Endothelial cell of umbilical vein (primary cell): ENCODE data around the gene SORL1.

Source experiments
- EZH2 ChIP-seq: IDR thresholded peaks from 2 replicates; pipeline ENCODE4 v1.6.1; 2012; ENCODE audit warnings: borderline replicate concordance, low read depth, mild to moderate bottlenecking, moderate library complexity, low read length, inconsistent platforms; ENCODE audit not compliant: severe bottlenecking
- TF ChIP-seq, protein P1 (sequence below), 2 donors: IDR thresholded peaks; 1 replicate in 1 of 2; 2 replicates in 1 of 2; pipeline ENCODE4 v1.5.1; 2011; ENCODE audit warnings: low read length in 2 of 2, mild to moderate bottlenecking in 2 of 2, moderate library complexity in 2 of 2, control low read depth in 1 of 2, inconsistent platforms in 1 of 2, low read depth in 1 of 2; ENCODE audit not compliant: insufficient read depth in 1 of 2; ENCODE audit errors: extremely low read depth in 1 of 2

DNA sequence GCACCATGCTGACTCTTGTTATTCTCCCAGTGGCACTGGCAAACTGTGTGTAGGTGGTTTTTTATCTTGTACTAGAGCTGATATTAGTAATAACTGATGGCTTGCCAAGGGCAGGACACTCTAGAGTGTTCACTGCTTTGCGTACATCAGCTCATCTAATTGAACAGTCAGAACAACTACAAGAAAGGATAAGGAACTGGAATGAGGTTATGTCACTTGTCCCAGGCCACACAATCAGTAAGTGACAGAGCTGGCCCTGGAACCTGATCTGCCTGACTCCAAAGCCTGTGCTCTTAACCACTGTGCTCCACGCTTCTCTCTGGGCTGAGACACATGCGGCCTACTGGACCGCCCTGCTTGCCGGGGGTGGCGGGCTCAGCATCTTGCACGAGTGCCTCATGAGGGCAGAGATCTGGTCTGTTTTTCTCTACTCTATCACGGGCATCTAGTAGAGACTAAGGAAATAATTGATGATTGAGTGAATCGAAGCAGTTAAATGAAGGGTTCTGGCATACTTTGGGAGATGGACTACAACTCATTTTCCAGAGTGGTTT is 156.5 kb downstream of the SORL1 start:
- TF ChIP-seq, protein P1, sequence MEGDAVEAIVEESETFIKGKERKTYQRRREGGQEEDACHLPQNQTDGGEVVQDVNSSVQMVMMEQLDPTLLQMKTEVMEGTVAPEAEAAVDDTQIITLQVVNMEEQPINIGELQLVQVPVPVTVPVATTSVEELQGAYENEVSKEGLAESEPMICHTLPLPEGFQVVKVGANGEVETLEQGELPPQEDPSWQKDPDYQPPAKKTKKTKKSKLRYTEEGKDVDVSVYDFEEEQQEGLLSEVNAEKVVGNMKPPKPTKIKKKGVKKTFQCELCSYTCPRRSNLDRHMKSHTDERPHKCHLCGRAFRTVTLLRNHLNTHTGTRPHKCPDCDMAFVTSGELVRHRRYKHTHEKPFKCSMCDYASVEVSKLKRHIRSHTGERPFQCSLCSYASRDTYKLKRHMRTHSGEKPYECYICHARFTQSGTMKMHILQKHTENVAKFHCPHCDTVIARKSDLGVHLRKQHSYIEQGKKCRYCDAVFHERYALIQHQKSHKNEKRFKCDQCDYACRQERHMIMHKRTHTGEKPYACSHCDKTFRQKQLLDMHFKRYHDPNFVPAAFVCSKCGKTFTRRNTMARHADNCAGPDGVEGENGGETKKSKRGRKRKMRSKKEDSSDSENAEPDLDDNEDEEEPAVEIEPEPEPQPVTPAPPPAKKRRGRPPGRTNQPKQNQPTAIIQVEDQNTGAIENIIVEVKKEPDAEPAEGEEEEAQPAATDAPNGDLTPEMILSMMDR (IDR thresholded peaks at IDR 0.05; ENCODE audit: extremely low read depth in 1 of 2, insufficient read depth in 1 of 2, low read depth in 1 of 2, low read length in 2 of 2): no peak
- no peak for TF ChIP-seq EZH2
